Measurements from ENCODE around the gene CAP2.

CAP2 gene

DNA sequence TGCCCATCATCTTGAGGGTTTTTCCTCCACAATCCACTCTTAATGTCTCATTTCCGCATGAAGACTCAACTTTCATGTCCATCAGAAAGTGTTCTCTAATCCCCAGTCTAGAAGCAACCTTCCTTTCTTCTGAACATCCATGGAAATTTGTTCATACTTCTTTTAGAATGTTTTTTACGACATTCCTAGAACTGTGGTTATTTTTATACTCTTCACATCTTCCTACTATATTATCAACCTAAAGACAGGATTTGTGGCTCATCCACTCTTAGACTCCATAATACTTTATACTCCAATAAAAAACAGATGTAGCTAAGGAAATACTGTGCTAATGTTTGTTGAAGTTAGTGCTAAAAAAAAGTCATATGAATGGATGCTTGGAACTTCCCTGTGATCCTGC is 1.4 kb upstream of the CAP2 start:
- TF ChIP-seq TAF1 (IDR thresholded peaks at IDR 0.05; ENCODE audit: borderline replicate concordance, insufficient read depth, low read length), result no peak

- TF ChIP-seq, protein P1, sequence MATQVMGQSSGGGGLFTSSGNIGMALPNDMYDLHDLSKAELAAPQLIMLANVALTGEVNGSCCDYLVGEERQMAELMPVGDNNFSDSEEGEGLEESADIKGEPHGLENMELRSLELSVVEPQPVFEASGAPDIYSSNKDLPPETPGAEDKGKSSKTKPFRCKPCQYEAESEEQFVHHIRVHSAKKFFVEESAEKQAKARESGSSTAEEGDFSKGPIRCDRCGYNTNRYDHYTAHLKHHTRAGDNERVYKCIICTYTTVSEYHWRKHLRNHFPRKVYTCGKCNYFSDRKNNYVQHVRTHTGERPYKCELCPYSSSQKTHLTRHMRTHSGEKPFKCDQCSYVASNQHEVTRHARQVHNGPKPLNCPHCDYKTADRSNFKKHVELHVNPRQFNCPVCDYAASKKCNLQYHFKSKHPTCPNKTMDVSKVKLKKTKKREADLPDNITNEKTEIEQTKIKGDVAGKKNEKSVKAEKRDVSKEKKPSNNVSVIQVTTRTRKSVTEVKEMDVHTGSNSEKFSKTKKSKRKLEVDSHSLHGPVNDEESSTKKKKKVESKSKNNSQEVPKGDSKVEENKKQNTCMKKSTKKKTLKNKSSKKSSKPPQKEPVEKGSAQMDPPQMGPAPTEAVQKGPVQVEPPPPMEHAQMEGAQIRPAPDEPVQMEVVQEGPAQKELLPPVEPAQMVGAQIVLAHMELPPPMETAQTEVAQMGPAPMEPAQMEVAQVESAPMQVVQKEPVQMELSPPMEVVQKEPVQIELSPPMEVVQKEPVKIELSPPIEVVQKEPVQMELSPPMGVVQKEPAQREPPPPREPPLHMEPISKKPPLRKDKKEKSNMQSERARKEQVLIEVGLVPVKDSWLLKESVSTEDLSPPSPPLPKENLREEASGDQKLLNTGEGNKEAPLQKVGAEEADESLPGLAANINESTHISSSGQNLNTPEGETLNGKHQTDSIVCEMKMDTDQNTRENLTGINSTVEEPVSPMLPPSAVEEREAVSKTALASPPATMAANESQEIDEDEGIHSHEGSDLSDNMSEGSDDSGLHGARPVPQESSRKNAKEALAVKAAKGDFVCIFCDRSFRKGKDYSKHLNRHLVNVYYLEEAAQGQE (IDR thresholded peaks at IDR 0.05; ENCODE audit: insufficient read depth in 1 of 2, low read depth in 2 of 2, low read length in 2 of 2), result no peak
- TF ChIP-seq POLR2AphosphoS5 (IDR thresholded peaks at IDR 0.05; ENCODE audit: low read depth, low read length), result no peak
- no peak for TF ChIP-seq FOXP2 (optimal IDR thresholded peaks at IDR 0.05; ENCODE audit: borderline replicate concordance, extremely low read depth, extremely low read length, insufficient read depth)
- TF ChIP-seq SIN3A (IDR thresholded peaks at IDR 0.05; ENCODE audit: borderline replicate concordance, insufficient read depth, low read length), result no peak
- no peak for TF ChIP-seq TAF1 (IDR thresholded peaks at IDR 0.05; ENCODE audit: borderline replicate concordance, insufficient read depth, low read length)
Measured at GRCh38 chr6:17393892-17394631, 667 bp downstream of the CAP2 start.

DNA sequence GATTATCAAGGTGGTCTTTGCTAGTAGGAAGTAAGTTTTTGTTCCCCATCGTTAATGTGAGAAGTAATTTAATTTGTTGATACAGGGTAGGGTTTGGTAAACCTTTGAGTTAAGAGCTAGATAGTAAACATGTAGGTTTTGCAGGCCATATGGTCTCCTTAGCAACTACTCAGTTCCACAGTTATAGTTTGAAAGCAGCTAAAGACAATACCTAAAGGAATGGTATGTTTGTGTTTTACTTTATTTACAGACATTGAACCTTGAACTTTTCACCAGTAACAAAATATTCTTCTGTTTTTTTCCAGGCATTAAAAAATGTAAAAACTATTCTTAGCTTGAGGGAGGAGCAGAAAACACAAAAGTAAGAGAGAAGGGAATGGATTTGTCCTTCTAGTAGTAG is 1.7 kb downstream of the CAP2 start:
- no peak for TF ChIP-seq TAF1 (IDR thresholded peaks at IDR 0.05; ENCODE audit: borderline replicate concordance, insufficient read depth, low read length)
- TF ChIP-seq, protein P1 (IDR thresholded peaks at IDR 0.05; ENCODE audit: insufficient read depth in 1 of 2, low read depth in 2 of 2, low read length in 2 of 2), result no peak

GRCh38 chr6:17396256-17396655 is 2.9 kb downstream of the CAP2 start:
- TF ChIP-seq, protein P1 (IDR thresholded peaks at IDR 0.05; ENCODE audit: insufficient read depth in 1 of 2, low read depth in 2 of 2, low read length in 2 of 2), result no peak
- TF ChIP-seq FOXP2 (optimal IDR thresholded peaks at IDR 0.05; ENCODE audit: borderline replicate concordance, extremely low read depth, extremely low read length, insufficient read depth) (no peak), TAF1 (IDR thresholded peaks at IDR 0.05; ENCODE audit: borderline replicate concordance, insufficient read depth, low read length) (no peak), POLR2AphosphoS5 (IDR thresholded peaks at IDR 0.05; ENCODE audit: low read depth, low read length) (no peak), SIN3A (IDR thresholded peaks at IDR 0.05; ENCODE audit: borderline replicate concordance, insufficient read depth, low read length) (no peak)

GRCh38 chr6:17397764-17398194 is 4.4 kb downstream of the CAP2 start:
- TF ChIP-seq SIN3A (IDR thresholded peaks at IDR 0.05; ENCODE audit: borderline replicate concordance, insufficient read depth, low read length) (no peak), TAF1 (IDR thresholded peaks at IDR 0.05; ENCODE audit: borderline replicate concordance, insufficient read depth, low read length) (no peak), FOXP2 (optimal IDR thresholded peaks at IDR 0.05; ENCODE audit: borderline replicate concordance, extremely low read depth, extremely low read length, insufficient read depth) (no peak)
- TF ChIP-seq, protein P1 (IDR thresholded peaks at IDR 0.05; ENCODE audit: insufficient read depth in 1 of 2, low read depth in 2 of 2, low read length in 2 of 2), result no peak
